ENCODE data around the gene RNF181. TPM values are rescaled to one million over a fixed set of nuclear protein-coding genes. Genes with fewer than 3 reads are reported as not detected.

RNF181 gene
- total and polyA plus RNA-seq, 3 donors from 2014 or later, result 119 to 189 (median 137) TPM

DNA sequence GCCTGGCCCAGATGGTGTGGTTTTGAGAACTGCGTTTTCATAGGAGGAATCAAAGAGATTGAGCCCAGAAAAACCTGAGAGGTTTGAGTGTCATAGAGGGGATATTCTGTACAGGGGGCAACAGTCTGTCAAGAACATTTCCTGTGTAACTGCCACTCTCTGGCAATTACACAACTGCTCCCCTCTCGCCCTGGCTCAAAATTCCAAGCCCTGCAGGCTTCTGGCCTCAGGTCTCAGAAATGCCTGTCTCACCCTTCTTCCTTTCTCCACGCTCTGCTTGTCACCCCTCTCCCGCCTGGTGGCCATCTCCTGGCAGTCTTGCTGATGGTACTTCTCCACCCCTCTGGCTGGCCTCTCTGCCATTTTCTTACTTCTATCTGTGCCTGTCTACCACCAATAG is 7.3 kb upstream of the RNF181 start:
- TF ChIP-seq, protein P1, sequence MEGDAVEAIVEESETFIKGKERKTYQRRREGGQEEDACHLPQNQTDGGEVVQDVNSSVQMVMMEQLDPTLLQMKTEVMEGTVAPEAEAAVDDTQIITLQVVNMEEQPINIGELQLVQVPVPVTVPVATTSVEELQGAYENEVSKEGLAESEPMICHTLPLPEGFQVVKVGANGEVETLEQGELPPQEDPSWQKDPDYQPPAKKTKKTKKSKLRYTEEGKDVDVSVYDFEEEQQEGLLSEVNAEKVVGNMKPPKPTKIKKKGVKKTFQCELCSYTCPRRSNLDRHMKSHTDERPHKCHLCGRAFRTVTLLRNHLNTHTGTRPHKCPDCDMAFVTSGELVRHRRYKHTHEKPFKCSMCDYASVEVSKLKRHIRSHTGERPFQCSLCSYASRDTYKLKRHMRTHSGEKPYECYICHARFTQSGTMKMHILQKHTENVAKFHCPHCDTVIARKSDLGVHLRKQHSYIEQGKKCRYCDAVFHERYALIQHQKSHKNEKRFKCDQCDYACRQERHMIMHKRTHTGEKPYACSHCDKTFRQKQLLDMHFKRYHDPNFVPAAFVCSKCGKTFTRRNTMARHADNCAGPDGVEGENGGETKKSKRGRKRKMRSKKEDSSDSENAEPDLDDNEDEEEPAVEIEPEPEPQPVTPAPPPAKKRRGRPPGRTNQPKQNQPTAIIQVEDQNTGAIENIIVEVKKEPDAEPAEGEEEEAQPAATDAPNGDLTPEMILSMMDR (IDR thresholded peaks at IDR 0.05), result no peak
- TF ChIP-seq POLR2A (IDR thresholded peaks at IDR 0.05), result no peak
- Histone ChIP-seq H3K9me3 (no peaks in the 10 kb centered on the region), H3K4me3 (no peak overlapping the region), H3K4me1 (peaks cover 52% of the 10 kb centered on the region), H3K36me3 (ENCODE audit: low read depth, missing control alignments) (no peaks in the 10 kb centered on the region), H3K27ac (peak overlapping the region; percentile 18 to 71), H3K27me3 (no peaks in the 10 kb centered on the region)
- no peak for DNase-seq
- 79 to 87% methylated on average over 4 of the region's 4 CpGs for WGBS, 2 donors
- intact Hi-C loops (cut with DNase I; ENCODE audit: low total_unique reads), result no loop called here

DNA sequence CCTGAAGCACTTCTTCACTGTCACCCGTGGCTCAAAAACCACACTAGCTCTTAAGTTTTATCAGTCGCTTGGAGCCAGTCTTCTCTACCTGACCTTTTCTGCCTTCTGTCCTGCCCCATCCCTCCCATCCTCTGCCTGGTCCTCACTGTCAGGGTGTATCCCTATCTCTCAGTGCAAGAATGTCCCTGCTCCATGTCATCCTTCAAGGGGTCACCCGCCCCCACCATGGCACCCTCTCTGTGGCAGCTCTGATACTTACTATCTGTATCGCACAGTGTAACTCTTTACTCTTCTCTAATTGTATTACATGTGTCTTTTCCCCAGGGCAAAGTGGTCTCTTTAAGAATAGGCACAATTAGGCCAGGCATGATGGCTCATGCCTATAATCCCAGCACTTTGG is 6.9 kb upstream of the RNF181 start:
- H3K36me3 ChIP-seq (ENCODE audit: low read depth, missing control alignments), result no peaks in the 10 kb centered on the region
- 64 to 68% methylated on average over 4 of the region's 4 CpGs for WGBS, 2 donors
- no peak for DNase-seq
- peak overlapping the region; percentile 18 to 71 for H3K27ac ChIP-seq
- H3K9me3 ChIP-seq, result no peaks in the 10 kb centered on the region
- H3K27me3 ChIP-seq, result no peaks in the 10 kb centered on the region
- no peak for TF ChIP-seq POLR2A (IDR thresholded peaks at IDR 0.05)
- intact Hi-C loops (cut with DNase I; ENCODE audit: low total_unique reads), result no loop called here
- H3K4me1 ChIP-seq, result peaks cover 51% of the 10 kb centered on the region
- H3K4me3 ChIP-seq, result no peak overlapping the region

DNA sequence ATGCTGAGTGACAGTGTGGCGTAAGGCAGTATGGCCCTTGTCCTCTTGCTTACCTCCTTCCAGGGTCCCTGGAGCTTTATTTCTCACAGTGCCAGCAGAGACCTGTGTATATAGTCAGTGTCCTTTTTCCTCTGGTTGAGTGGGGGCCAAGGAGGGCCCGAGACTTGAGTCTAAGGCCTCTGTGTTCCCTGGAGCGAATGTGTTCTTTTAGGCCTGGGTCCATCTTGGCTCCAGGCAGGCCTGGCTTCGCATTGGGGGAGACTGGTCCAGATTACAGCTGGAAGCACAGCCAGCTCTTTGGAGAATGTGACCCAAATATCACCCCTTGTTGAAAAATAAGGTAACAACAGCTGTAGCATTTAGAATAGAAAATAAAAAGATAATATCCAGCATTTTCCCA is 6.4 kb upstream of the RNF181 start:
- 59 to 83% methylated on average over 4 of the region's 4 CpGs for WGBS, 2 donors
- TF ChIP-seq, protein P1 (IDR thresholded peaks at IDR 0.05), result no peak
- TF ChIP-seq POLR2A (IDR thresholded peaks at IDR 0.05), result no peak
- Histone ChIP-seq H3K36me3 (ENCODE audit: low read depth, missing control alignments) (no peaks in the 10 kb centered on the region), H3K4me1 (peaks cover 46% of the 10 kb centered on the region), H3K9me3 (no peaks in the 10 kb centered on the region), H3K27ac (peak overlapping the region; percentile 18 to 71), H3K27me3 (no peaks in the 10 kb centered on the region), H3K4me3 (no peak overlapping the region)
- peak; percentile 69 for DNase-seq
- intact Hi-C loops (cut with DNase I; ENCODE audit: low total_unique reads), result no loop called here

DNA sequence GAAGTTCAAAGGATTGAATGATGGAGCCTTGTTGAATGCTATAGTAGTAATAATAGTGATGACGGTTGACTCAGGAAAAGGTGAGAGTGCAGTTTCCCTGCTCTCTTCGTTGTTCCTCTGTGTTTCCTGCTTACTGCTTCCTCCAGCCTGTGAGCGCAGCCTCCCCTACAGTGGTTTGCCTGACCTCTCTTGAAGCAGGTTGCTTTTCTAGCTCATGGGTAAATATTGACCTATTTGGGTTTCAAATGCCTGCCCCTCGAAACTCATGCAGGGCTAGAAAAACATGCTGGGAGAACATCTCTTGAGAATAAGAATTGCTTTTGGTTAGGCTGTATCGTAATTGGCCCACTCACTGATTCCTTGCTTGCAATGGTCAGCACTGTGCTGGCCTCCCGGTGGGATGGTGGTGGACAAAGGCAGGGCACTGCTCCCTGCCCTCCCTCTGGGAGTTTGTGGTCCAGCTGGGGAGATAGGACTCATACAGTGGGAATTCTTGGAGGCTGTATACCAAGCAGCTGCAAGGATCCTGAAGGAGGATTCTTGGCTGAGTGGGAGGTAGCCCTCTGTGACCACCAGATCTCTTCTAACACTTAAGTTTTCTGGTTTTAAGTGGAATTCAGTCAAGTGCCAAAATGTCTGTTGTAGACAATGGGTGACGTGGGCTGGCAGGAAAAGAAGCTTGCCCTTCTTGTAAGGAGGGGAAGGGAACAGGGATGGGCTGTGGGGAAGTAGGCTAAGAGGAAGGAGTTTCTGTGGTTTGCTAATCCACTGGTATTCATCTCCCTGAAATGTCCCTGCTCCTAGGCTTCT is 5.4 kb upstream of the RNF181 start:
- DNase-seq, result no peak
- H3K4me1 ChIP-seq, result peaks cover 47% of the 10 kb centered on the region
- no peaks in the 10 kb centered on the region for H3K36me3 ChIP-seq (ENCODE audit: low read depth, missing control alignments)
- no peaks in the 10 kb centered on the region for H3K27me3 ChIP-seq
- intact Hi-C loops (cut with DNase I; ENCODE audit: low total_unique reads), result no loop called here
- H3K27ac ChIP-seq, result peak overlapping the region in 1 of 2 donors; percentile 33
- no peak overlapping the region for H3K4me3 ChIP-seq
- H3K9me3 ChIP-seq, result no peaks in the 10 kb centered on the region
- no peak for TF ChIP-seq POLR2A (IDR thresholded peaks at IDR 0.05)
- TF ChIP-seq, protein P1 (IDR thresholded peaks at IDR 0.05), result no peak
- WGBS, 2 donors, result 43 to 45% methylated on average over 7 of the region's 7 CpGs

DNA sequence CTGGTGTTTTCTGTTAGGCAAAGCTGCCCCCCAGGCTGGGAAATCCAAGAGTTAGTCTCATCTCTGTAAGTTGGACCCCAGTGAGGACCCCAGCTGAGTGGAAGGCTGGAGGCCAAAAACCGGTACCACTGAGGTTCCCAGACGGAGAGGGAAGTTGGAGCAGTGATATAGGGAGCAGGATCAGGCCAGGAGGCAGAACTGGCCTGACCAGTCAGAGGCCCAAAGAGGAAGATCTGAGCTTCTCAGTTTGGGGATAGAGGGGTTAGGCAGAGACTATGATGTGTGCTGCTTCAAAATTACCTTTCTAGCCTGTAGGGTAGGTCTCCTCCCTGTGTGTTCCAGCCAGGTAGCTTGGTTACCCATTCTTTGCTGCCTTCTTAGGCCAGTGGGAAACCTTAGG is 4.6 kb upstream of the RNF181 start:
- Histone ChIP-seq H3K27me3 (no peaks in the 10 kb centered on the region), H3K4me3 (no peak overlapping the region), H3K36me3 (ENCODE audit: low read depth, missing control alignments) (no peaks in the 10 kb centered on the region), H3K9me3 (no peaks in the 10 kb centered on the region), H3K4me1 (peaks cover 40% of the 10 kb centered on the region), H3K27ac (peak overlapping the region; percentile 22 to 33)
- 65 to 89% methylated on average over 2 of the region's 2 CpGs for WGBS, 2 donors
- intact Hi-C loops (cut with DNase I; ENCODE audit: low total_unique reads), result no loop called here
- no peak for DNase-seq
- TF ChIP-seq, protein P1 (IDR thresholded peaks at IDR 0.05), result no peak
- no peak for TF ChIP-seq POLR2A (IDR thresholded peaks at IDR 0.05)

Measured in testis (tissue), 3 donors.